NT2/D1 (cell line): ENCODE measurements around the gene LIN52.

Experiments
- DNase-seq: peaks from one replicate; pipeline ENCODE4 v3.0.0-alpha.2; 2011; ENCODE audit warnings: low read depth, low spot score
- H3K27me3 ChIP-seq: 2 replicates; pipeline ENCODE4 v1.6.0; 2011; ENCODE audit warnings: mild to moderate bottlenecking; ENCODE audit not compliant: insufficient read length, insufficient read depth
- H3K36me3 ChIP-seq: 2 replicates; pipeline ENCODE4 v1.6.1; 2011; ENCODE audit warnings: mild to moderate bottlenecking, low read length, mixed read lengths; ENCODE audit not compliant: insufficient read depth, insufficient read length
- H3K4me1 ChIP-seq: 2 replicates; pipeline ENCODE4 v1.5.1; 2011; ENCODE audit not compliant: insufficient read depth, insufficient read length
- H3K4me3 ChIP-seq: 2 replicates; pipeline ENCODE4 v1.5.1; 2011; ENCODE audit warnings: low read depth; ENCODE audit not compliant: insufficient read length
- H3K9ac ChIP-seq: 2 replicates; pipeline ENCODE4 v1.6.0; 2011; ENCODE audit warnings: low read depth; ENCODE audit not compliant: insufficient read length
- H3K9me3 ChIP-seq: 2 replicates; pipeline ENCODE4 v1.5.1; 2011; ENCODE audit warnings: mild to moderate bottlenecking, low read length; ENCODE audit not compliant: insufficient read depth
- SUZ12 ChIP-seq: IDR thresholded peaks from 2 replicates; pipeline ENCODE4 v1.6.1; 2011; ENCODE audit not compliant: insufficient read length, insufficient read depth; ENCODE audit errors: extremely low read depth
- YY1 ChIP-seq: IDR thresholded peaks from 2 replicates; pipeline ENCODE4 v1.6.1; 2011; ENCODE audit not compliant: insufficient read length, insufficient read depth
- ZNF274 ChIP-seq: IDR thresholded peaks from 2 replicates; pipeline ENCODE4 v1.6.1; 2011; ENCODE audit warnings: mild to moderate bottlenecking, low read depth, low read length

LIN52 gene

GRCh38 chr14:74207943-74208342 is 123.2 kb downstream of the LIN52 start:
- H3K36me3 ChIP-seq = peaks cover 5% of the 10 kb centered on the region
- TF ChIP-seq ZNF274 = no peak
- no peak for TF ChIP-seq YY1
- no peak for TF ChIP-seq SUZ12
- H3K4me3 ChIP-seq = no peak overlapping the region
- no peaks in the 10 kb centered on the region for H3K27me3 ChIP-seq
- no peak overlapping the region for H3K9ac ChIP-seq
- H3K9me3 ChIP-seq = no peaks in the 10 kb centered on the region
- no peak for DNase-seq
- H3K4me1 ChIP-seq = no peaks in the 10 kb centered on the region

DNA sequence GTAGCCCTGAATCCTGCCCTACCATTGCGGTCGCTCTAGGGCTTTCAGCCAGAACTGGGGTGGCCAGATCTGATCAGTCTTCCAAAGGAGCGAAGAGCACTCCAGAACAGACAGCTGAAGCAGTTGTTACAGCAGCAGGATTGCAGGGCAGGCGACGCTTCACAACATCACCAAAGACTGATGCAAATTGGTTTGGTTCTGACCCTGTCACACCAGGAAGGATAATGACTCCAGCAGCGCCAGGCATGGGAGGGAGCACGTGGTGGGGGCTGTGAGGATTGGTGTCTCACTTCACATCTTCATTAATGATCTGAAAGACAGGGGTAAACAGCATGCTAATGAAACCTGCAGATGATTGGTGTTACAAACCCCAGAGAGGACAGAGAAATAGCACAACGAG is 123.9 kb downstream of the LIN52 start:
- TF ChIP-seq ZNF274 (no peak), SUZ12 (no peak)
- DNase-seq = no peak
- no peaks in the 10 kb centered on the region for H3K27me3 ChIP-seq

GRCh38 chr14:74211945-74212580 is 127.3 kb downstream of the LIN52 start:
- Histone ChIP-seq H3K4me3 (no peak overlapping the region), H3K9ac (no peak overlapping the region), H3K27me3 (peaks cover 5% of the 10 kb centered on the region), H3K36me3 (no peaks in the 10 kb centered on the region), H3K9me3 (no peaks in the 10 kb centered on the region), H3K4me1 (peaks cover 3% of the 10 kb centered on the region)
- DNase-seq = no peak
- no peak for TF ChIP-seq SUZ12
- no peak for TF ChIP-seq ZNF274
- TF ChIP-seq YY1 = no peak

More for the DNA sequence above, 123.9 kb downstream of the LIN52 start:
- Histone ChIP-seq H3K4me3 (no peak overlapping the region), H3K4me1 (peaks cover under 1% of the 10 kb centered on the region), H3K9me3 (no peaks in the 10 kb centered on the region), H3K9ac (no peak overlapping the region), H3K36me3 (peaks cover under 1% of the 10 kb centered on the region)

- DNase-seq = no peak
- no peaks in the 10 kb centered on the region for H3K36me3 ChIP-seq
- no peaks in the 10 kb centered on the region for H3K9me3 ChIP-seq
- H3K4me1 ChIP-seq = peaks cover 6% of the 10 kb centered on the region
- H3K27me3 ChIP-seq = peaks cover 26% of the 10 kb centered on the region
- no peak overlapping the region for H3K4me3 ChIP-seq
- TF ChIP-seq ZNF274 (no peak), YY1 (no peak)
- no peak overlapping the region for H3K9ac ChIP-seq
These were observed 129.4 kb downstream of the LIN52 start for GRCh38 chr14:74213907-74214803.

DNA sequence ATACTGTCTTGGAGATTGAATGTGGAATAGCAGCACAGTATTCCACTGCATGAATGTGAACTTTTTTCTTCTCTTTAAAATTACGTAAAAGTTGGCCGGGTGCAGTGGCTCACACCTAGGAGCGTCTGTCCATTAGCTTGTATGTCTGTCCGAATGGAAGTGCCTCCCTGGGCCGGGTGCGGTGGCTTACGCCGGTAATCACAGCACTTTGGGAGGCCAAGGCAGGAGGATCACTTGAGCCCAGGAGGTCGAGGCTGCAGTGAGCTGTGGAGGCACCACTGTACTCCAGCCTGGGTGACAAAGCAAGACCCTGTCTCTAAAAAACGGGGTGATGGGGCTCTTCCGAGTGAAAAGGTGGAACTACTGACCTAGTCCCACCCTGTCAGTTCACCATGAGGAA is 131.9 kb downstream of the LIN52 start:
- no peak overlapping the region for H3K9ac ChIP-seq
- DNase-seq = no peak
- H3K27me3 ChIP-seq = peaks cover 27% of the 10 kb centered on the region
- no peaks in the 10 kb centered on the region for H3K36me3 ChIP-seq
- no peak for TF ChIP-seq YY1
- TF ChIP-seq ZNF274 = no peak
- no peak for TF ChIP-seq SUZ12
- no peak overlapping the region for H3K4me3 ChIP-seq
- H3K4me1 ChIP-seq = peaks cover 6% of the 10 kb centered on the region
- H3K9me3 ChIP-seq = no peaks in the 10 kb centered on the region

- H3K4me1 ChIP-seq = peaks cover 6% of the 10 kb centered on the region
- no peak overlapping the region for H3K9ac ChIP-seq
- H3K9me3 ChIP-seq = no peaks in the 10 kb centered on the region
- no peak overlapping the region for H3K4me3 ChIP-seq
- peaks cover 27% of the 10 kb centered on the region for H3K27me3 ChIP-seq
- TF ChIP-seq ZNF274 (no peak), YY1 (no peak), SUZ12 (no peak)
- no peaks in the 10 kb centered on the region for H3K36me3 ChIP-seq
- DNase-seq = peak; percentile 49
These were observed 133.1 kb downstream of the LIN52 start for GRCh38 chr14:74217672-74218448.

DNA sequence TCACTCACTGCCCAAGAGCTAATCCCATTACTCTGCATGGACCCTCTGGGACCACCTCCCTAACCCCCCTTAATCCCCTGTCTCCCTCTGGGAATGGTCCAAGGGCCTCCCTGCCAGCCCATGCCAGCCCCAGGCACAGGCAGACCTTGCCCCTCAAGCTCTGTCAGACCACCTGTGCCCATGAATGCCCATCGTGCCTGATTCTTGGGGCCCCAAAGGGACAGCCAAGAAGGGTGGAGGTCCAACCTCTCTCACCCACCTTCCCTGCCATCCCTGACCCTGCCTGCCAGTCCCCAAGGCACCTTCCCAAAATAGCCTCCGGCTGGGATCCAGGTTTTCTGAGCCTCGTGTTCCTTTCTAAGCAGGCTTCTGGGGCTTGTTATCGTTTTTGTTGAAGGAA is 133.7 kb downstream of the LIN52 start:
- H3K4me3 ChIP-seq = no peak overlapping the region
- TF ChIP-seq ZNF274 = no peak
- TF ChIP-seq YY1 = no peak
- TF ChIP-seq SUZ12 = no peak
- H3K36me3 ChIP-seq = no peaks in the 10 kb centered on the region
- H3K27me3 ChIP-seq = peaks cover 27% of the 10 kb centered on the region
- no peak overlapping the region for H3K9ac ChIP-seq
- H3K4me1 ChIP-seq = peaks cover 6% of the 10 kb centered on the region
- no peaks in the 10 kb centered on the region for H3K9me3 ChIP-seq
- DNase-seq = no peak
